CMK (cell line): ENCODE measurements around the gene NEIL3.

Source experiments
- DNase-seq: peaks from one replicate; pipeline ENCODE4 v3.0.0-alpha.2; 2010; ENCODE audit warnings: low read depth

The NEIL3 gene

GRCh38 chr4:177371461-177371860, 61.8 kb downstream of the NEIL3 start:
- no peak for DNase-seq

GRCh38 chr4:177374966-177375365, 65.3 kb downstream of the NEIL3 start:
- no peak for DNase-seq

GRCh38 chr4:177375372-177375771, 65.7 kb downstream of the NEIL3 start:
- DNase-seq, result no peak

GRCh38 chr4:177376024-177376423, 66.3 kb downstream of the NEIL3 start:
- no peak for DNase-seq

- no peak for DNase-seq
These were observed 71.1 kb downstream of the NEIL3 start for GRCh38 chr4:177380730-177381287.

- DNase-seq, result no peak
These were observed 72.2 kb downstream of the NEIL3 start for GRCh38 chr4:177381762-177382310.

- DNase-seq, result no peak
These were observed 75.3 kb downstream of the NEIL3 start for GRCh38 chr4:177384856-177385397.

GRCh38 chr4:177385576-177386277, 76.1 kb downstream of the NEIL3 start:
- no peak for DNase-seq

GRCh38 chr4:177386278-177386815, 76.7 kb downstream of the NEIL3 start:
- no peak for DNase-seq

- no peak for DNase-seq
These were observed 81.6 kb downstream of the NEIL3 start for GRCh38 chr4:177391287-177391686.

- DNase-seq, result no peak
These were observed 82.3 kb downstream of the NEIL3 start for GRCh38 chr4:177391953-177392352.

GRCh38 chr4:177393236-177393635, 83.6 kb downstream of the NEIL3 start:
- DNase-seq, result no peak

- DNase-seq, result no peak
These were observed 86.7 kb downstream of the NEIL3 start for GRCh38 chr4:177396352-177396751.

- DNase-seq, result no peak
These were observed 90.4 kb downstream of the NEIL3 start for GRCh38 chr4:177400030-177400429.

- no peak for DNase-seq
These were observed 92.1 kb downstream of the NEIL3 start for GRCh38 chr4:177401658-177402273.

GRCh38 chr4:177403746-177404145, 94.1 kb downstream of the NEIL3 start:
- no peak for DNase-seq

GRCh38 chr4:177404342-177404741, 94.7 kb downstream of the NEIL3 start:
- DNase-seq, result no peak

- no peak for DNase-seq
These were observed 95.3 kb downstream of the NEIL3 start for GRCh38 chr4:177404986-177405385.

GRCh38 chr4:177405508-177405907, 95.8 kb downstream of the NEIL3 start:
- DNase-seq, result no peak

GRCh38 chr4:177408023-177408422, 98.3 kb downstream of the NEIL3 start:
- DNase-seq, result no peak

- no peak for DNase-seq
These were observed 100.9 kb downstream of the NEIL3 start for GRCh38 chr4:177410566-177410965.

- no peak for DNase-seq
These were observed 102.3 kb downstream of the NEIL3 start for GRCh38 chr4:177411996-177412395.
